Stimulated activated CD4-positive, alpha-beta T cell treated with anti-CD3 and anti-CD28 coated beads, TNF-alpha, amount 100 ng/mL, for 24 hours (primary cell): ENCODE results near the gene CCR6.
"Not testable (repeated sequence)": the region's sequence is repeated elsewhere in the genome, so short reads cannot be mapped to it uniquely, and the experiment has no call there.

Experiments
- DNase-seq, 3 experiments: peaks; one replicate each; pipeline ENCODE4 v3.0.0-alpha.2; 2020; ENCODE audit warnings: low read depth in 3 of 3

Gene CCR6

GRCh38 chr6:167122827-167123657 lies at the start of gene CCR6:
Gene CCR6, plus strand, starts transcription at chr6:167123096. Its CDS starts 13,039 bp downstream, at chr6:167136135.
- no peak for DNase-seq

- no peak for DNase-seq
Measured at GRCh38 chr6:167073679-167074274, 49.1 kb upstream of the CCR6 start.

GRCh38 chr6:167077241-167077932 lies 45.5 kb upstream of the CCR6 start:
- no peak for DNase-seq

GRCh38 chr6:167078745-167079144 lies 44.2 kb upstream of the CCR6 start:
- DNase-seq, result peak in 1 of 3 experiments; percentile 20

- DNase-seq, result peak; percentile 33 to 70 (median 63)
Measured at GRCh38 chr6:167079853-167080297, 43.0 kb upstream of the CCR6 start.

GRCh38 chr6:167087857-167088354 lies 35.0 kb upstream of the CCR6 start:
- no peak for DNase-seq

- DNase-seq, result not testable (repeated sequence)
Measured at GRCh38 chr6:167088741-167089140, 34.2 kb upstream of the CCR6 start.

GRCh38 chr6:167089243-167090142 lies 33.4 kb upstream of the CCR6 start:
- no peak for DNase-seq

GRCh38 chr6:167090171-167090570 lies 32.7 kb upstream of the CCR6 start:
- DNase-seq, result no peak

- DNase-seq, result no peak
Measured at GRCh38 chr6:167091026-167091804, 31.7 kb upstream of the CCR6 start.

- no peak for DNase-seq
Measured at GRCh38 chr6:167091805-167092107, 31.1 kb upstream of the CCR6 start.

GRCh38 chr6:167092672-167093339 lies 30.1 kb upstream of the CCR6 start:
- no peak for DNase-seq

GRCh38 chr6:167093406-167093921 lies 29.4 kb upstream of the CCR6 start:
- no peak for DNase-seq

GRCh38 chr6:167093922-167094432 lies 28.9 kb upstream of the CCR6 start:
- DNase-seq, result peak; percentile 38 to 57 (median 41)

GRCh38 chr6:167094436-167094819 lies 28.5 kb upstream of the CCR6 start:
- DNase-seq, result no peak

- DNase-seq, result no peak
Measured at GRCh38 chr6:167094820-167095637, 27.9 kb upstream of the CCR6 start.

- DNase-seq, result no peak
Measured at GRCh38 chr6:167095888-167096287, 27.0 kb upstream of the CCR6 start.

GRCh38 chr6:167096991-167097390 lies 25.9 kb upstream of the CCR6 start:
- DNase-seq, result no peak

- DNase-seq, result no peak
Measured at GRCh38 chr6:167097770-167098169, 25.1 kb upstream of the CCR6 start.
